ENCODE measurements around the gene SYNCRIP.

DNA sequence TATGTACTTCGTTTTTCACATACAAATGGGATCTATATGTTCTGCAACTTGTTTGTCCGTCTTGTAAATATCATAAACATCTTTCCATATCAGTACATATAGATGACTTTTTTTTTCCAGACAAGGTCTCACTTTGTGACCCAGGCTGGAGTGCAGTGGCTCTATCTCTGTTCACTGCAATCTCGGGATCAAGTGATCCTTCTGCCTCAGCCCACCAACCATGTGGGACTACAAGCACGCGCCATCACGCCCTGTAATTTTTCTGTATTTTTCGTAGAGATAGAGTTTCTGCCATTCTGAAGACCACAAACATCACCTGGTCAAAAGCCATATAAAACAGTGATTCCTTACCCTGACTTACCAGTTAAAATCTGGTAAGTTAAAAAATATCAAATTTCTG lies 37.7 kb upstream of the SYNCRIP start:
- TF ChIP-seq CTCF (IDR thresholded peaks at IDR 0.05) (no peak), POLR2A (IDR thresholded peaks at IDR 0.05) (no peak)

Data from lower leg skin (tissue), 3 donors.